ENCODE results near the gene ANO2.

ANO2 gene

DNA sequence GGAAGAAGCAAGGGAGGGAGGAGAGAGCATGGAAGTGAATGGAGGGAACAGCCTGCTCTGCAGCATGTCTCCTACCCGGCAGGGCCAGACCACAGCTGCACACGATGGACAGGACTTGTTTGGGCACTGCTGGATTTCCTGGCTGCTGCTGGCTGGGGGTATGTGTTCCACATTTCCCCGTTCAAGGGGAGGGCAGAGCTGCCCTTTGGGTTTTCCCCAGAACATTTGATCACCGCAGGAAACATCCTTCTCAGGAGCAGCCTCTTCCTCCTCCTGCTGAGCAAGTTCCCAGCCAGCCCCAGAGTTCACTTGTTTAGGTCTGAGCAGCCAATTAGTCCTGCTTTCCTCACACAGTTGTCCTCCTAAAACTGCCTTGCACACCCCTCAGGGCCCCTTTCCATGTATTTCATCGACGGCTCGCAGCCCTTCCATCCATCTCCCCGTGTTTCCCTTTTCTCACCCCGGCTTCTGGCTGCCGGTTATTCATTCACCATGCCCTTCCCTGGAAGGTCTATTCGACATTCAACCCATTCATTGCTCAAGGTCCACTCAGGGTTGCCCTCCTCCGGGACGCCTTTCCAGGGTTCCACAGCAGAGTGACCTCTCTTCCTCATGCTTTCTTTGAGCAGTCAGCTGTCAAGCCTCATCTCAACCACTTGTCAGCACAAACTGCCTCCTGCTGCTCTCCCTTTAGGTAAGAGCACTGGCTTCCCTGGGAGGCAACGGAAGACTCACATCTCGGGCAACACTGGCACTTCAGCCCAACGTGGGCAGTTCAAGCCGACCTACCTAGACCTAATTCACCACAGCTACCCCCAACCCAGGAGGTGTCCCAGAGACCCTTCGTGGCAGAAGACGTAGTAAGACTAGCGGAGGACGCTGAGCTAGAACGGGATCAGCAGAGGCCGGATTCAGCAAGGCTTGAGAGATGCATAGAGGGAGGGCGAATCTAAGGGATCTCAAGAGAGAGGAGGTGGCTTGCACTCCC, 20.1 kb upstream of the ANO2 start:
- no peak for DNase-seq

- no peak for DNase-seq
Observed at GRCh38 chr12:5963515-5963914, 18.5 kb upstream of the ANO2 start.

GRCh38 chr12:5960783-5961182, 15.7 kb upstream of the ANO2 start:
- no peak for DNase-seq

DNA sequence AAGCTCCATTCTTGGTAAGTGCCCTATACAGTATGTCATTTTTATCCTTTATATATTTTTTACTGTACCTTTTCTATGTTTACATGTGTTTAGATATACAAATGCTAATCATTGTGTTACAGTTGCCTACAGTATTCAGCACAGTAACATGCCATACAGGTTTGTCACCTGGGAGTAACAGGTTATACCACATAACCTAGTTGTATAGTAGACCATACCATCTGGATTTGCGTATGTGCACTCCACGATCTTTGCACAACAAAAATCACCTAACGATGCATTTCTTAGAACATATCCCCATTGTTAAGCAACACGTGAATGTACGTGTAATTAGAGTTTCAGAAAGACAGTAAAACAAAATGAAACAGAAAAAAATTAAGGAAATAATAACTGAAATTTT, 11.9 kb upstream of the ANO2 start:
- DNase-seq, result no peak

GRCh38 chr12:5954661-5955060, 9.6 kb upstream of the ANO2 start:
- DNase-seq, result no peak

DNA sequence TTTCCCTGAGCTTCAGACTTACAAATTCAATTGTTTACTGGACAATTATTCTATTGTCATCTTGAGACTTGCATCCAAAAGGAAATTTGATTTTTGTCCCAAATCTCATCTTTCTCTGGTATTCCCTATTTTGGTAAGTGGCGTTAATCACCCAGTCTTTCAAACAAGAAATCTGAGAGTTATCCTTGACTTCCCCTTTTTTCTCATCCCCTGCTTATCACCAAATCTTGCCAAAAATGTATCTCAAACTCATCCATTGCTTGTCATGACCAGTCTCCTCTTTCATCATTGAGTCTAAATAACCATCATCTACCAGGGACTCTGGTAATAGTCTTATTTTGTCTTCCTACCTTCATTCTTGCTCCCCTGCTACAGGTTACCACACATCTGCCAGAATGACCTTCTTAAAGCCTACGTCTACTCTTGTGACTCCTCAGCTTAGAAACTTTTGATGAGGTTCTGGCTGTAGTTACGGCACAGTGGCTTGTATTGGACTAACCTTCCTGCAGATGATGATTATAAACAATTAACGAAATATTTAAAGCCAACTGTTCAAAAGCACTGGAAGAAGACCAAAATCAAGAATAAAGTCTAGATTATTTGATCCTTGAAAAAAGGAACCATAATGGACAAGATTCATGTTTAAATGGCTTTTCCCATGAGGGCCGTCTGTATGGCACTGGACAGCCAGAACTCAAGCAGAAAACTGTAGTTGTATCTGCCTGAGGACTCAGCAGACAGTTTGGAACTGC, 9.0 kb upstream of the ANO2 start:
- no peak for DNase-seq

DNA sequence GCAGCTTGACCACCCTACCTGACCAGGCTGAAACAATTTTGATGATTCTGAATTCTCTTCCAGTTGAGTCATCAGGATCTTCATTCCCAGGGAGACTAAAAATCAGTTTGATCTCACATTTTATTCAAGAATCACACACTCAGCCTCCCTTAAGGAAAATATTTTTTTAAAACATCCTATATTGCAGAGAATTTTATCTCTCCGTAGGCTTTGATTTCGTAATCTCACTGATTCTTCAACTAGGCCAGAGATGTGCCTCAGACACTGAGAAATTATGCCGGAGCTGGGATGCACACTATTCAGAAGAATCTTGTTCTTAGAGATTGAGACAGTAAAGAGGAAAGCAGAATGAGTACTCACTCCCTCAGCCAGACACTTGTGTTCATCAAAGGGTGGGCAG, 7.0 kb upstream of the ANO2 start:
- DNase-seq, result no peak

DNA sequence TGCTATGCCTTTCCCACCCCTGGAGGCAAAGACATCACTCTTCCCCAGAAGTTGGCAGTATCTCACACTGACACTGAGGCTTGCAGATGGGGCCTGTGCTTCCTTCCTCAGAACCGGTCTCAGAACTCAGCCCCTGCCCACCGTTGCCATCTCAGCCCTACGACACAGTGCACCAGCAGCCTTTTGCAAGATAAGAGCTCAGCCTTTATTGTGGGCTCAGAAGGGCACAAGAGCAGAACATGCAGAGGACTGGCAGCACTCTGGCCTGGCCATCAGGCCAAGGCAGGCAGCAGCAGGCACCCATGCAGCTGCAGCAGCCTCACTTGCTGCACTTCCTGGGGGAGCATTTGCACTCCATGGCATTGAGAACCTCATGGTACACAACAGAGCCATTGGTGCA, 3.6 kb upstream of the ANO2 start:
- no peak for DNase-seq

GRCh38 chr12:5947006-5947405, 1.9 kb upstream of the ANO2 start:
- no peak for DNase-seq

GRCh38 chr12:5946388-5946787, 1.3 kb upstream of the ANO2 start:
- DNase-seq, result no peak

- no peak for DNase-seq
Observed at GRCh38 chr12:5944688-5945070, 380 bp downstream of the ANO2 start.

DNA sequence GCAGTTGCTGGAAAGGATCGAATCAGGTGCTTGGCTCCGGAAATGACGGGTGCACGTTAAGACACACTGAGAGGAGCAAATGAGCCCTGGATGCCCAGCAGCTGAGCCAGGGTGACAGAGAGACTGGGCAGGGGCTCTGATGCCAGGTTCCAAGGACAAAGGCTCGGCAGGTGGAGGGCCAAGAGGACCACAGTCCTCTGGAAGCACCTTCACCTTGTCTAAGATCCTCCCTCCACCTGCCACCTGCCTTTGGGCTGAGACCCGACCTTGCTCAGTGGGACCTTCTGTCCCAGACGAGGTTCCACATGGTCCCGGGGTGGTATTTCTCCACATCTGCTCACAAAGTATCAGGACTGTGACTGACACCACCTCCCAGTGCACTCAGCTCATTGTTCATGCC, 1.0 kb downstream of the ANO2 start:
- no peak for DNase-seq

DNA sequence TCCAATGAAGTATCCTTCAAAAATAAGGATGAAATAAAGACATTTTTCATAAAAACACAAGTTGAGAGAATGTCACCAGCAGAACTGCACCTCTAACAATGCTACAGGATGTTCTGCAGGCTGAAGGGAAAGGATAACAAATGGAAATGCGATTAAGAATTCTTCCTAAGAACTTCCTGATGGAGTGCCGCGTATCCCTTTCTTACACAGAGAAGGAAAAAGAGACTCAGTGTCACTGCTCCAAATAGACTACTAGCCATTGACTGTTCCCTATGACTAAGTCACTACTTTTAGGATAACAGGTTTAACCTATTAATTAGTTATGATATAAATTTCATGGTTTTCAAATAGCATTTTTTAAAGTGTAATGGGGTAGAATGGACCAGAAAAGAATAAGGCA, 3.2 kb downstream of the ANO2 start:
- DNase-seq, result no peak

DNA sequence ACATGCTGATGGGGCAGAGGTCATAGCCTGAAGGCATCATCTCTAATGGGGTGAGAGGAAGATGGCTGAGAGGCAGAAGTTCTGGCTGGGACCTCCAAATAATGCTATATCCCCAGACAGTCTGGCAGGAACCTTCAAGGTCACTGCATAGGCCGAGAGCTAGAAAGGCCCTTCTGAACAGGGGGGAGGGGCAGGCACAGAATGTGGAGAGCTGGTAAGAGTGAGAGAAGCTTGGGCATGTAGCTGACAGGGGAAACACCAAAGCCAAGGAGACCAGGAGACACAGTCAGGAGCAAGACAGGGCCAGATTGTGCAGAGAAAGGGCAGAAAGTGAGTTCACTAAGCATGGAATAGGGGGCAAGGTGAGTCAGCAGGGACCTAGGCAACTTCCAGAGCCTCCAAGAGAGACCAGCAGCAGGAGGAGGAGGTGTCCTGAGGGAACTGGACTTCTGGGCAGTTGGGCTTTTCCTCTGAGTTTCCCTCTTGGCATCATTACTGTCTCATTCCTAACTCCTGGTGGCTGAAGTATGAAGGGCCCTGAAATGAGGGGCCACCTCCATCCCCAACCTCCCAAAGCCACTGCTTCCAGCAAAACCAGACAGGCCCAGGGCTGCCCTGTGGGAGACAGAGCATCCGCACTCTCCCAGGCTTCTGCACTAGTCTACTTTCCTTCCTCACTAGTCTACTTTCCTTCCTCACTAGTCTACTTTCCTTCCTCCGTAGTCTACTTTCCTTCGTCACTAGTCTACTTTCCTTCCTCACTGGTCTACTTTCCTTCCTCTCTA, 17.1 kb downstream of the ANO2 start:
- no peak for DNase-seq

GRCh38 chr12:5925646-5926045, 19.4 kb downstream of the ANO2 start:
- DNase-seq, result no peak

GRCh38 chr12:5924342-5924741, 20.7 kb downstream of the ANO2 start:
- no peak for DNase-seq

- DNase-seq, result no peak
Observed at GRCh38 chr12:5923751-5924150, 21.3 kb downstream of the ANO2 start.

- no peak for DNase-seq
Observed at GRCh38 chr12:5923043-5923605, 21.9 kb downstream of the ANO2 start.

- DNase-seq, result no peak
Observed at GRCh38 chr12:5921966-5922899, 22.8 kb downstream of the ANO2 start.

DNA sequence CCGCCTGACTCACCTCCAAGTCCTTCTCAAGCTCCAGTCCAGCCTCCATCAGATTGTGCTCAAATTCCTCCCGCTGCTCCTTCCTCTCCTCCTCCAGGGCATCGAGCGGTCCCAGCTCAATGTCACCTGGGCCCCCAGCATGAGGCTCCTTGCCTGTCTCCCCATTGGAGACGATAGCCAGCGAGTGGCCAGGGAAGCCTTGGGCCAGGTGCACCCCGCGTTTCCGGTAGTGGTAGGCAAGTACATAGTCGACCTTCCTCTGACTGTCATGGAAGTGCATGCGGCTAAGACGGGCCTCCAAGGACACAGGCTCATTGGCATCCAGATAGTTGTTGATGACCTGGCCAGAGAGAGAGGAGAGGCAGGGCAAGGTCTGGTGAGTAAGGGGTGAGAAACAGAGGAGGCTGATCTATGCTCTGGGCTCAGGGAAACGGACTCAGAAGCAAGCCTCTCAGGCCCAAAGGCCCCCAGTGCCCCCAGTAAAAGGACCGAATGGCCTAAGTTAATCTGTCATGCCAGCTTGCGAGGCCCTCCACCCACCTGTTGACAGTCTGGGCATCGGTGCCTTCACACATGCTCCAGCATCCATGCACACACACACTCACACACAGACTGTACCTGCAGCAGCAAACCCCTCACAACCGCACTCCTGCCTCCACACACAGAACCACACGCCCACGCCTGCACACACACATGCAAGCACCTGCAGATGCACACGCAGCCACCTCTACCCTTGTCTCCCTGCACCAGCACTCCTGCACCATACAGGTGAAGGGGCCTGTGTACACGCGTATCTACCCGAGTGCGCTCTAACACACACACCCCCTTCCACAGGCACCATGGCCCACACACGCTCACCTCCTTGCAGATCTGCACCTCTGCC, 23.8 kb downstream of the ANO2 start:
- DNase-seq, result no peak

- DNase-seq, result no peak
Observed at GRCh38 chr12:5916785-5917290, 28.2 kb downstream of the ANO2 start.

Data from NCI-H510A treated with DMSO at 0.1 percent for 48 hours (cell line).